Measurements from ENCODE around the gene TIMM13.

Gene TIMM13

GRCh38 chr19:2454962-2455850 lies 27.8 kb upstream of the TIMM13 start:
- DNase-seq (ENCODE audit: low read depth in 3 of 3), result no peak

GRCh38 chr19:2454199-2454961 lies 27.0 kb upstream of the TIMM13 start:
- DNase-seq (ENCODE audit: low read depth in 3 of 3), result no peak

GRCh38 chr19:2453431-2454025 lies 26.1 kb upstream of the TIMM13 start:
- DNase-seq (ENCODE audit: low read depth in 3 of 3), result no peak

- no peak for DNase-seq (ENCODE audit: low read depth in 3 of 3)
Observed at GRCh38 chr19:2451741-2452140, 24.4 kb upstream of the TIMM13 start.

GRCh38 chr19:2451138-2451537 lies 23.8 kb upstream of the TIMM13 start:
- DNase-seq (ENCODE audit: low read depth in 3 of 3), result no peak

- no peak for DNase-seq (ENCODE audit: low read depth in 3 of 3)
Observed at GRCh38 chr19:2449019-2449418, 21.6 kb upstream of the TIMM13 start.

- DNase-seq (ENCODE audit: low read depth in 3 of 3), result no peak
Observed at GRCh38 chr19:2446381-2446780, 19.0 kb upstream of the TIMM13 start.

GRCh38 chr19:2444251-2445002 lies 17.0 kb upstream of the TIMM13 start:
- DNase-seq (ENCODE audit: low read depth in 3 of 3), result no peak

GRCh38 chr19:2443785-2444182 lies 16.4 kb upstream of the TIMM13 start:
- no peak for DNase-seq (ENCODE audit: low read depth in 3 of 3)

GRCh38 chr19:2443116-2443784 lies 15.9 kb upstream of the TIMM13 start:
- no peak for DNase-seq (ENCODE audit: low read depth in 3 of 3)

- no peak for DNase-seq (ENCODE audit: low read depth in 3 of 3)
Observed at GRCh38 chr19:2441096-2441752, 13.8 kb upstream of the TIMM13 start.

- no peak for DNase-seq (ENCODE audit: low read depth in 3 of 3)
Observed at GRCh38 chr19:2440515-2440914, 13.1 kb upstream of the TIMM13 start.

- DNase-seq (ENCODE audit: low read depth in 3 of 3), result no peak
Observed at GRCh38 chr19:2438178-2438577, 10.8 kb upstream of the TIMM13 start.

GRCh38 chr19:2436926-2437325 lies 9.5 kb upstream of the TIMM13 start:
- no peak for DNase-seq (ENCODE audit: low read depth in 3 of 3)

- no peak for DNase-seq (ENCODE audit: low read depth in 3 of 3)
Observed at GRCh38 chr19:2436384-2436783, 9.0 kb upstream of the TIMM13 start.

- DNase-seq (ENCODE audit: low read depth in 3 of 3), result no peak
Observed at GRCh38 chr19:2434721-2435265, 7.4 kb upstream of the TIMM13 start.

GRCh38 chr19:2434267-2434666 lies 6.9 kb upstream of the TIMM13 start:
- no peak for DNase-seq (ENCODE audit: low read depth in 3 of 3)

- DNase-seq (ENCODE audit: low read depth in 3 of 3), result no peak
Observed at GRCh38 chr19:2433854-2434253, 6.5 kb upstream of the TIMM13 start.

GRCh38 chr19:2432131-2432848 lies 4.9 kb upstream of the TIMM13 start:
- DNase-seq (ENCODE audit: low read depth in 3 of 3), result no peak

All from stimulated activated CD4-positive, alpha-beta T cell treated with anti-CD3 and anti-CD28 coated beads, TNF-alpha, amount 100 ng/mL, for 4 hours (primary cell).